GM18526 (cell line): ENCODE data around the gene XPNPEP2.

Experiments used
- POLR2A ChIP-seq: IDR thresholded peaks from 3 replicates; pipeline ENCODE4 v1.6.1; 2011; ENCODE audit not compliant: insufficient read length; ENCODE audit errors: extremely low read depth

Gene XPNPEP2

GRCh38 chrX:129732857-129733256, 5.9 kb upstream of the XPNPEP2 start:
- TF ChIP-seq POLR2A: no peak

GRCh38 chrX:129733335-129733734, 5.4 kb upstream of the XPNPEP2 start:
- TF ChIP-seq POLR2A: no peak

DNA sequence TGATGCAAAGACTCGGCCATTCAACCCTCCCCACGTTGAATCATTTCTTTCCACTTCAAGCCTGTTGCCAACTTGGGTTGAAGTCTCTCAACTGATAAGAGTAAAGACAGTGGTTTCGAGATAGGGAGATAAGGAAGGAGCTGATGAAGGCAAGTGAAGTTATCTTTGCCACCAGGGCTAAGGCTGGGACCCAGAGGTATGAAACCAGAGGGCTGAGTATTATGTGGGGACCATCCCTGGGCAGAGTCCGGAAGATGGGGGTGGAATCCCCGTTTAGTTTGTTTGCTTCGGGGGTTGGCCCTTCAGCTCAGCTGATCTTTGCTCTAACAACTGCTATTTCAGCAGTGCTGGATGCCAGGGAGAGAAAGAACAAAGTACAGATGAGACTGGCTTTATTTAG, 2.3 kb upstream of the XPNPEP2 start:
- TF ChIP-seq POLR2A: no peak

- no peak for TF ChIP-seq POLR2A
Observed at GRCh38 chrX:129737916-129738315, 863 bp upstream of the XPNPEP2 start.

DNA sequence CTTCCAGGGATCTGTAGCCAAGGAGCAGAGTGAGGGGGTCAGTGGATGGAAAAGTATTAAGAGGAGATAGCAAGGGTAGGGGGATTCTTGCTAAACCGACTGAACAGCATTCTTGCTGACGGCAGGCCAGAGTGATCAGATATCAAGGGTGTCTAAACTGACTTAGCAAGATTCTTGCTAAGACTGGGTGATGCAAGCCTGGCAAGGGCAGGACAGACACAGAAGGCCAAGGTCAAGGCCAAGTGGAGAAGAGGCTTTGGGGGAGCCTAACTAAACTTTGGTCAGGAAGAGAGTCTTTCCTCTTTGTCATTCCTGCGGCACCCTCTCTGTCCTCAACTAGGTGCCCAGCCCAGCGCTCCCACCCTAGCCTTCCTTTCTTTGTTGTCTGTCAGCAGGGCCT, 799 bp downstream of the XPNPEP2 start:
- no peak for TF ChIP-seq POLR2A

DNA sequence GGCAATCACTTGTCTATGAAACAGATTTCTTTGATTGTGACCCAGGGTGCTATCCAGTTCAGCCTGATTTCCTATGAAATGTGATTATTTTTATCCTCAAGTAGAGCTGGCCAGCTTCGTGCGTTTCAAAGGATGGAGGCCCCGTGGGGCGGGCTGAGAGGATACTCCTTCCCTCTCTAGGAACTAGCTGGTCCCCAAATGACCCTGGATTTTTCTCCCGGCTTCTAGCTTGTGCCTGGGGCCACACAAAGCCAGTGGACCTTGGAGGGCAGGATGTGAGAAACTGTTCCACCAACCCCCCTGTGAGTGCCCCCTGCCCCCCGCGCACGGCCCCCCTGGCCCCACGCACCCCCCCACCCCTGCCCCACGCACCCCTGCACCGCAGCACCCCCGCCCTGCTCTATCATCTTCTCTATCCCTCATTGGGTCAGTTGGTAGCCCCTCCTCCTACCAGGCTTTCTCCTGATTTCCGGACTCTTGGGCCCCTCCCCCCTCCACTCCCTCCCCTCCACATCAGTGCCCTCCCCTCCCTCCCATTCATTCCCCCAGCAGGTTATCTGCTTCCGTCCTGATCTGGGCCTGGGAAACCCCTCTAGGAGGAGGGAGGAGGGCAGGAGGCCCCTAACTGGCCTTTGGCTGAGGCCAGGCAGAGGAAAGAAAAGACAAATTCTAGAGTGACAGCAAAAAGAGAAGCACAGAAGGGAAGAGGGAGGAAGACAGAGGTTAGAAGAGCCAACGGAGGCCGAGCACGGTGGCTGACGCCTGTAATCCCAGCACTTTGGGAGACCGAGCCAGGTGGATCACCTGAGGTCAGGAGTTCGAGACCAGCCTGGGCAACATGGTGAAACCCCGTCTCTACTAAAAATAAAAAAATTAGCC, 3.3 kb downstream of the XPNPEP2 start:
- TF ChIP-seq POLR2A: no peak

GRCh38 chrX:129743821-129744220, 5.0 kb downstream of the XPNPEP2 start:
- no peak for TF ChIP-seq POLR2A

GRCh38 chrX:129744861-129745321, 6.1 kb downstream of the XPNPEP2 start:
- TF ChIP-seq POLR2A: no peak

- TF ChIP-seq POLR2A: no peak
Observed at GRCh38 chrX:129746557-129747470, 8.0 kb downstream of the XPNPEP2 start.

DNA sequence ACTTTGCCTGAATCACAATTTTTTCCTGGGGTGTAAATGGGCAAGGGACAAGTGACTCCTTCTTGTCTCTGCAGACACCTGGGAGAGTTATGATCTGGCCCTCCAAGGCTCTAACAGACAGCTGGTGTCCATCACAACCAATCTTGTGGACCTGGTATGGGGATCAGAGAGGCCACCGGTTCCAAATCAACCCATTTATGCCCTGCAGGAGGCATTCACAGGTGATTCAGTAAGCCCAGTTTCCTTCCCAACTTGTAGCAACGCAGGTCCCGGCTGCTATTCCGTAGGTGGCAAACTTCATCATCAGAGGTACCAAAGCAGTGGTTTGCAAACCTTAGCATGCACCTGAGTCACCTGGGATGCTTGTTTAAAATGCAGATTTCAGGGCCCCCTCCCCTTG, 8.8 kb downstream of the XPNPEP2 start:
- no peak for TF ChIP-seq POLR2A

GRCh38 chrX:129748305-129748704, 9.5 kb downstream of the XPNPEP2 start:
- TF ChIP-seq POLR2A: no peak

GRCh38 chrX:129749069-129749468, 10.3 kb downstream of the XPNPEP2 start:
- no peak for TF ChIP-seq POLR2A

- no peak for TF ChIP-seq POLR2A
Observed at GRCh38 chrX:129750971-129751370, 12.2 kb downstream of the XPNPEP2 start.

GRCh38 chrX:129754056-129755024, 15.6 kb downstream of the XPNPEP2 start:
- TF ChIP-seq POLR2A: no peak
